HG02798 (cell line): ENCODE measurements around the gene CHRNA4.

Experiments used
- ATAC-seq: cut with Tn5 transposase; IDR thresholded peaks from one replicate; pipeline ENCODE4 v1.9.1; 2021; ENCODE audit warnings: mild to moderate bottlenecking; ENCODE audit not compliant: unreplicated experiment, poor library complexity

Gene CHRNA4

DNA sequence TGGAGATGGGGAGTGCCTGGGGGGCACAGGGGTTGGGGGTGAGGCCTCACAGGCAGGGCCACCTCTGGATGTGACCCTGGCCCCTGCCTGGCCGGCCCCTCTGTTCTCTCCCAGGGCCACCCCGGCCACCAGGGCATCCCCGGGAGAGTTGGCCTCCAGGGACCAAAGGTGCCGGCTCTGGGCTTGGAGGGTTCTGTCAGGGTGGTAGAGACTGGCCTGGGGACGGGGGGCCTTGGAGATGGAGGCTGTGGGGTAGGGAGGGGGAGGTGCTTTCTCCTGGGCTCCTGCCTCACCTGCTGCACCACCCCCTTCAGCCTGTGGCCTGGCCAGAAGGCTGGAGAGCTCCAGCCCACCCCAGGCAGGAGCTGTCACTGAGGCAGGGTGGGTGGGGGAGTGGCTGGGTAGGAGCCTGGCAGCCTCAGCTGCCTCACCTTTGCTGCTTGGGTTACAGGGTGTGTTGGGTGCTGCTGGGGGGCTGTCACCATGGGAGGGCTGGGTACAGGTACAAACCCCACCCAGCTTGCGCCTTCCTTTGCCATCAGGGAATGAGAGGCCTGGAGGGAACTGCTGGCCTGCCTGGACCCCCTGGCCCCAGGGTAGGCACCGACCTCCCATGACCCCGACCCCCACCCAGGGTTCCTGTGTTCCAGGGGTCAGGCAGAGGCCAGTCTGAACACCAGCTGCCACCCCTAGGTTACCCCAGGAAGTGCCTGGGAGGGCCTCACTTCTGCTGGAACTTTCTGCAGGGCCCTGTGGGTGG is 35.4 kb downstream of the CHRNA4 start:
- no peak for ATAC-seq

DNA sequence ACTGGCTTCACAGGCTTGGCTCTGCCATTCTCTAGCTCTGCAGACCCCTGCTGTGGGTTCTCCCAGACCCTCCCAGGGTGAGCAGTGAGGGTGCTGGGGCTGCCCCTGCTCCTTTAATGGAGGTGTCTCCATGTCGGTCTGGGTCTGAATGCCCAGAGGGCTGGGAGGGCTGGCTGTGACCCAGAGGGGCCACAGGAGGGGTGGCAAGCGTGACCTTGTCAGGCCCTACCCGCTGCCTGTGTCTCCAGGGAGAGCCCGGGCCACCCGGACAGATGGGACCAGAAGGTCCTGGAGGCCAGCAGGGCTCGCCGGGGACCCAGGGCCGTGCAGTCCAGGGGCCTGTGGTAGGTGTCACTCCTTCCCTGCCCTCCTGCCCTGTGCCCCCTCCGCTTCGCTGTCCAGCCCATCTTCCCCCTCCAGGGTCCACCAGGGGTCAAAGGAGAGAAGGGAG is 36.1 kb downstream of the CHRNA4 start:
- no peak for ATAC-seq

DNA sequence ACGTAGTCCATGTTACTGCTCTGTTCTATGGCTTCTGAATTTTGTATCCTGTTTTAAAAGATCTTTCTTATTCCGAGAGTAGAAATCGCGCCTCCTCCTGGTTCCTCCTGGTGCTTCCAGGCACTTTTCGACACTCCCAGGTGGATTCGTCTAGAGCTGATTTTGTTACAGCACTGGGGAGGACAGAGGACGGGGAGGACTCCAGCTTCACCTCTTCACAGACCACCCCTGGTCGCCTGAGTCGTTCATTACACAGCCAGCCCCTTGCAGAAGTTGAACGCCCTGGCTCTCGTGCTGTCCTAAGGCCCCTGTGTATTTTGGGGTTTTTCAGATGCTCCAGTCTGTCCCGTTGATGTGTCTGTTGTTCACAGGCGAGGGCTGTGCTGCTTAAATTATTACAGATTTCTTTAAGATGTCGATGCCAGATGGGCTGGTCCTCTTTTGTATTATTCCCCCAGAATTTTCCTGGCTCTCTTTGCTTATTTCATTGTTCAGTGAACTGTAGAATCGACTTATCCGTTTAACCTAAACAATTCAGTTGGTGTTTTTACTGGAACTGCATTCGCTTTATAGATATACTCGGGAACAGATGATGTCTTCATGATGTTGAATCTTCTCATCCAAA is 37.7 kb downstream of the CHRNA4 start:
- ATAC-seq = no peak

GRCh38 chr20:63322933-63323273 is 38.2 kb downstream of the CHRNA4 start:
- ATAC-seq = no peak

DNA sequence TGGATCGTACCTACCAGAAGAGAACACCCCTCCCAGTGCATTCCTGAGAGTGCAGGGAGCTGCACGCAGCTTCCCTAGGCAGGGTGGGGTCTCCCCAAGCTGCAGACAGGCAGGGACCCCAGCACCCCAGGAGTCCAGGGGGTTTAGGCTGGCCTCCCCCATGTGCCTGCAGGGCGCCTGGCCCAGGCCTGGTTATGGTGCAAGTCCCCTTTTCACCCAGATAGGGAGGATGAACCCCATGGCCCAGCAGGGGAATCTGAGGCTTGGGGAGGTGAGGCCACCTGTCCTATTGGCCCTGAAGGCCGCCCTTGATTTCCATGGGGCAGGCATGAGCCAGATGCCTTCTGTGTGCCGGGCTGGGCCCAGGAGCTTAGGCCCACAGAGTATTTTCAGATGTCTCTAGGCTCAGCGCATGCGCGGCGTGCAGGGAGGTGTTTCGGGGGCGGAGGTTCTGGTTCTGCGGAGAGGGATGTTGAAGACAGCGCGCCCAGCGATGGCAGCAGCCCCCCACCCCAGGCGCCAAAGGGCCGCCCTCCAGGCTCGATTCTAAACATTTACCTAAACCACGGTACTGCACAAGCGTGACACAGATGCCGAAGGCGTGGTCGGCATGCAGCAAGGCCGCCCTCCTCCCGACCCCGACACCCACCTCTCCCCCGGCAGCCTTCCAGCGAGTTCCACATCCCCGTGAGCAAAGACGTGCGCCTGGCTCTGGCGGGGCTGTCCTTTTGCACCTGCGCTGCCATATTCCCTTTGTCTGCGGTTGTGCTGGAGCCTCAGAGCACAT is 38.8 kb downstream of the CHRNA4 start:
- no peak for ATAC-seq

DNA sequence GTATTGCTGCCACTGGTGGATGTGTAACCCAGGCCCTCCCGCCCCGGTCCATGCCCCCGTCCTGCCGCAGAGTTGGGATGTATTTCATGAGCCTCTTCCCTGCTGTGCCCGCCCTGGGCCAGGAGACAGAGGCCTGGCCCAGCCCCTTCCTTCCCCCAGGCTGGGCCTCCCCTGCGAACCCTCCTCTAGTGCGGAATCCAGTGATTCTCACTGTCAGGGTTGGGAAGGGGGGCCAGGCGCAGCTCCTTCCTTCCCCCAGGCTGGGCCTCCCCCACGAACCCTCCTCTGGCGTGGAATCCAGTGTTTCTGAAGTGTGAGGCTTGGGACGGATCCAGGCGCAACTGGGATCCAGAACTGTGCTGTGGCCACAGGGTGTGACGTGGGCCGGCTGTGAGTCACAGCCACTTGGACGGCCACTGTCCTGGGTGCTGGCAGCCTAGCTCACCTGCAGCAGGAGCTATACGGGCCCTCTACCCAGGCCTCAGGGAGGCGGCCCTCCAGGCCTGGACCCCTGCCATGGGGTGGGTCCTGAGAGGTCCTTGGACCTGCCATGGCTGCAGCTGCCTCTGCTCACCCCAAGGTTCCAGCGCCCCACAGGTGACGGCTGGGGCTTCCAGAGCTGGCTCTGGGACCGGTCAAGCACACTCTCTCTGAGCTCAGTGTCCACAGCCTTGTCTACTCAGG is 39.9 kb downstream of the CHRNA4 start:
- no peak for ATAC-seq

- no peak for ATAC-seq
These were observed 40.5 kb downstream of the CHRNA4 start for GRCh38 chr20:63320616-63321147.

- ATAC-seq = no peak
These were observed 41.1 kb downstream of the CHRNA4 start for GRCh38 chr20:63320041-63320511.

- no peak for ATAC-seq
These were observed 41.7 kb downstream of the CHRNA4 start for GRCh38 chr20:63319164-63320040.

DNA sequence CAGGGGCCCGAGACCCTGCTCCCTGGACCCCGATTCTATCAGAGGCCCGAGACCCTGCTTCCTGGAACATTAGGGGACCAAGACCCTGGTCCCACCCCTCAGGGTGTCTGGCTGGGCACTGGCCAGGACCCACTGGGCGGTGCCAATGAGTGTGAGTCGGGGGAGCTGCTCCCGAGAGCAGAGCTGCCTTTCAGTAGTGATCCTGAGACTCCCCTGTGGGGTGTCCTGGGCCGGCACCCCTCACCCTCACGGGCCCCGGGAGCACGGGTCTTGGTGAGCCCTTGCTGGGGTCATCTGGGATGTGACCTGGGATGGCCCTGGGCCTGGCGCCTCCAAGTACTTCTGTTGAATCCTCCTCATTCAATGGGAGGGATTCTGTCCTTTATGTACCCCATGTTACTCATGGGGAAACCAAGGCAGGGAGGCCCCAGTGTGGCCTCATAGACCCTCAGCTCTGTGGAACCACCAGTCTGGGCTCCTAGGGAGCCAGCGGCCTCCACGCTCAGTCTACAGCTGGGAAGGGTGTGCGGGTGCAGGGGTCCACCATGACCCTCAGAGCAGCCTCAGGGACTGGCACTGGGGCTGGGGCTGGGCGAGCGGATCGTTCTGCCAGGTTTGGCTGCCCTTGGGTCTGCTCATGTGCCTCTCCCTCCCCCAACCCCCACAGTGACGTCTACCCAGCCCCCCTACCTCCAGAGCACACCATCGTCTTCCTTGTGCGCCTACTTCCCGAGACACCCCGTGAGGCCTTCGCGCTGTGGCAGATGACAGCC is 42.6 kb downstream of the CHRNA4 start:
- ATAC-seq = no peak

- no peak for ATAC-seq
These were observed 43.4 kb downstream of the CHRNA4 start for GRCh38 chr20:63317601-63318291.

DNA sequence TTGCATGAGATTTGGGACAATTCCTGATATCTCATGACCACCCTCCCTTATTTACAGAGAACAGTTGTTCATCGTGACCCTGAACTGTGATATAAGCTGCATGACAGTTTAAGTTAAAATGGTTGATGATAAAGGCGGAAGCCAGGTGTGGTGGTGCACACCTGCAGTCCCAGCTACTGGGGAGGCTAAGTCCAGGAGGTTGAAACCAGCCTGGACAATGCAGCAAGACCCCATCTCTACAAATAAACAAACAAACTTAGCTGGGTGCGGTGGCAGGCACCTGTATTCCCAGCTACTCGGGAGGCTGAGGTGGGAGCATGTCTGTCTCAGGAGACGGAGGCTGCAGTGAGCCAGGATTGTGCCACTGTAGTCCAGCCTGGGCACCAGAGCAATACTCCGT is 44.1 kb downstream of the CHRNA4 start:
- ATAC-seq = no peak

DNA sequence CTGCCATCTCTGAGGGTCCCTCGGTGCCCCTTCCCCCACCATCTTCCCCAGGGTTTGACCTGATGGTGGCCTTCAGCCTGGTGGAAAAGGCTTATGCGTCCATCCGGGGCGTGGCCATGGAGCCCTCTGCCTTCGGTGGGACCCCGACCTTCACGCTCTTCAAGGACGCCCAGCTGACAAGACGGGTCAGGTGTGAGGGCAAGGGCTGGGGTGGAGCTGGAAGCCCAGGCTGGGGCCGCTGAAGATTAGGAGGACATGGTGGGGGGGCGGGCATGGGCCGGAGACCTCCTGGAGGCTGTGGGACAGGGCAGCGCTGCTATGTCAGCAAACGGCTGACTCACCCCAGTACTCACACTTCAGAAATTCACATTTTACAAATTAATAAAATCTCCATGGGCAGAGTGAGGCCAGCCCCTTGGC is 44.6 kb downstream of the CHRNA4 start:
- no peak for ATAC-seq

DNA sequence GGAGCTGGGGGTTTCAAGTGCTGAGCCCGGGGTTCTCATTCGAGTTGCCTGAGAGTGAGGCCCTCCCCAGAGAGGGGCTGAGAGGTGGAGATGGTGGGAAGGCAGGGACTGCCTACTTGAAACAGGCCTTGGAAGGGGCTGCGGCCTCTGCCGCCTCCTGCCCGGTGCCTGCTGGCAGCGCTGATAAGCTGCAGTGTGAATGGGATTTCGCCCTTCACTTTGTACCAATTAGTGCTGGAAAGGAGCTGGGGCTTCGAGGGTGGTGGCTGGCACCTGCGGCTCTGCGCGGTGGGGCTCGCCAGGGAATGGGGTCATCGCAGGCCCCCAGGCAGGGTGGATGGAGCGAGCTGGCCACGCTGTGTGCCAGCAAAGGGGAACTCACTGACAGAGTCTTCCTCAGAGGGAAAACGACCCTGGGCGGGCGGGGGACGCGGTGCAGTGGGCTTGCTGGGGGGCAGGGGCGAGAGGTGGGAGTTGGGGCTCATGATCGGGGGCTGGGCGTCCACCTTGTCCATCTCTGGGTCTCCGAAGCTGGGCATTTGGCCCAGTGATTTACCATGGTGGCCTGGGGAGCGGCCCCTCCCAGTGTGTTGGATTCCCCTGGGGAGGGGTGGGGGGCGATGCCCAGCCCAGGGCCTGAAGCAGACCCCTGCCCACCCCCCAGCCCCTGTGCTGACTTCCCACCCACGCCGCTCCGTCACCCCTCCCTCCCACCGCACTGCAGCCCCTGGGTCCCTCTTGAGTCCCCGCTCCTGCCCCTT is 45.2 kb downstream of the CHRNA4 start:
- no peak for ATAC-seq

GRCh38 chr20:63315240-63315689 is 45.9 kb downstream of the CHRNA4 start:
- no peak for ATAC-seq

DNA sequence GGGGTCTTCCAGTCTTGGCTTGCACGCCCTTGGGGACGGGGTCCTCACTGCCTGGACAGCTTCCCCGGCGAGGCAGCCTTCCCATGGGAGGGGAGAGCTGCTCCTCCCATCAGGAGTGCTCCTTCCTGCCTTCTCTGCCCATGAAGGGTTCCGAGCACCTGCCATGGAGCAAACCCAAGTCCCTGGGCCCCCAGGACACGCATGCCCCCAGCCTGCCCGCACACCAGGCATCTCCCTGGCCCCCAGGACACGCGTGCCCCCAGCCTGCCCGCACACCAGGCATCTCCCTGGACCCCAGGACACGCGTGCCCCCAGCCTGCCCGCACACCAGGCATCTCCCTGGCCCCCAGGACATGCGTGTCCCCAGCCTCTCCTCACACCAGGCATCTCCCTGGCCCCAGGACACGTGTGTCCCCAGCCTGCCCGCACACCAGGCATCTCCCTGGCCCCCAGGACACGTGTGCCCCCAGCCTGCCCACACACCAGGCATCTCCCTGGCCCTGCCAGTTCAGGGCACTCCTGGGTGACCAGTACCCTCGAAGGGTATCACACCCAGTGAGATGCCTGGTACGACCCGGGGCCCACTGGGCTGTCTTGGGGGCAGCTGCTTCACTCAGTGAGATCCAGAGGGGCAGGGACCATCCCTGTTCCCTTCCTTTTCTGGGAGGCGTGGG is 46.4 kb downstream of the CHRNA4 start:
- no peak for ATAC-seq

DNA sequence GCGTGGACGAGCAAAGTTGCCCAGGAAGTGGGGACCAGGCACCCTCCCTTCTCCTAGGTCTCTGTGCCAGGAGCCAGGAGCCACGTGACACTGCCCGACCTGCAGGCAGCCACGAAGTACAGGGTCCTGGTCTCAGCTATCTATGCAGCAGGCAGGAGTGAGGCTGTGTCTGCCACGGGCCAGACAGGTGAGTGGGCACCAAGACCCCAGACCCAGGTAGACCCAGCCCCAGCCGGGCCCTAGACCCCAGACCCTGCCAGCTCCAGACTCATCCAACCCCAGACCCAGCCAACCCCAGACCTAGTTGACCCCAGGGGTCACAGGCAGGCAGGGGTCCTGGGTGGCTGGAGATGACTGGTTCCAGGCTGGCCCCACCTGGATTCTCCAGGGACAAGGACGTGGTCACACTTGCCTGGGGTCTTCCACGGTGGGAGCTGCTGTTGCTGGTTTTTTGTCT is 47.1 kb downstream of the CHRNA4 start:
- ATAC-seq = no peak
